ENCODE results near the gene MEIKIN.

MEIKIN gene

GRCh38 chr5:131973089-131973712, 27.7 kb upstream of the MEIKIN start:
- DNase-seq, result no peak

GRCh38 chr5:131968396-131968954, 23.0 kb upstream of the MEIKIN start:
- no peak for DNase-seq

- no peak for DNase-seq
Measured at GRCh38 chr5:131966551-131966950, 21.1 kb upstream of the MEIKIN start.

- no peak for DNase-seq
Measured at GRCh38 chr5:131965826-131966415, 20.5 kb upstream of the MEIKIN start.

- no peak for DNase-seq
Measured at GRCh38 chr5:131959906-131960305, 14.4 kb upstream of the MEIKIN start.

GRCh38 chr5:131959136-131959535, 13.7 kb upstream of the MEIKIN start:
- no peak for DNase-seq

- no peak for DNase-seq
Measured at GRCh38 chr5:131957721-131958441, 12.4 kb upstream of the MEIKIN start.

- no peak for DNase-seq
Measured at GRCh38 chr5:131953969-131954368, 8.5 kb upstream of the MEIKIN start.

- DNase-seq, result no peak
Measured at GRCh38 chr5:131952301-131952857, 6.9 kb upstream of the MEIKIN start.

GRCh38 chr5:131950706-131951105, 5.2 kb upstream of the MEIKIN start:
- no peak for DNase-seq

- no peak for DNase-seq
Measured at GRCh38 chr5:131947445-131947844, 2.0 kb upstream of the MEIKIN start.

GRCh38 chr5:131944702-131945550, 537 bp downstream of the MEIKIN start:
- no peak for DNase-seq

- DNase-seq, result no peak
Measured at GRCh38 chr5:131943916-131944315, 1.5 kb downstream of the MEIKIN start.

GRCh38 chr5:131942016-131942415, 3.4 kb downstream of the MEIKIN start:
- DNase-seq, result no peak

GRCh38 chr5:131939690-131940345, 5.6 kb downstream of the MEIKIN start:
- no peak for DNase-seq

GRCh38 chr5:131932235-131932634, 13.2 kb downstream of the MEIKIN start:
- DNase-seq, result no peak

GRCh38 chr5:131928957-131929356, 16.5 kb downstream of the MEIKIN start:
- no peak for DNase-seq

- DNase-seq, result no peak
Measured at GRCh38 chr5:131926168-131926567, 19.3 kb downstream of the MEIKIN start.

- no peak for DNase-seq
Measured at GRCh38 chr5:131916481-131916880, 29.0 kb downstream of the MEIKIN start.

GRCh38 chr5:131914472-131914871, 31.0 kb downstream of the MEIKIN start:
- DNase-seq, result no peak

- no peak for DNase-seq
Measured at GRCh38 chr5:131913603-131914002, 31.9 kb downstream of the MEIKIN start.

- no peak for DNase-seq
Measured at GRCh38 chr5:131906668-131907067, 38.8 kb downstream of the MEIKIN start.
